HG03469 (cell line): ENCODE results near the gene VWA8.
"Not testable (repeated sequence)": the region's sequence is repeated elsewhere in the genome, so short reads cannot be mapped to it uniquely, and the experiment has no call there.

Experiments
- ATAC-seq: cut with Tn5 transposase; IDR thresholded peaks from one replicate; pipeline ENCODE4 v1.9.1; 2021; ENCODE audit warnings: mild to moderate bottlenecking, moderate library complexity, moderate number of reproducible peaks; ENCODE audit not compliant: unreplicated experiment

The VWA8 gene

DNA sequence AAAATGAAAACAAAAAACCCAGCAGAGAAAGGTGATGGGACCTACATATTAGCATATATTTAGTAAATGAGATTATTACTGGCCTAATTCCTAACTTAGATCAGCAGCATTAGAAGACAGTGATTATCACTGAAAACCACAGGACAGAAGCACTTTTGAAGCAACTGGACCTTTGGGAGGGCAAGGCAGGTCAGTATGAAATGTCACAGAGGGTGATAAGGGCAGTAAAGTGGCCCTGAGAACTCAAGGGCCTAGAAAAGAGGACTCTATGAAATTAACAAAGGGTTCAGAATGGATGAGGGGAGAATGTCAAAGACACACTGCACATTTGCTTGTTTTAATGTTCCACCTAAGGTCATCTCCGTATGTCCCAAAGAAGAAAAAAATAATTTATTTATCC, 148.7 kb downstream of the VWA8 start:
- ATAC-seq, result no peak

DNA sequence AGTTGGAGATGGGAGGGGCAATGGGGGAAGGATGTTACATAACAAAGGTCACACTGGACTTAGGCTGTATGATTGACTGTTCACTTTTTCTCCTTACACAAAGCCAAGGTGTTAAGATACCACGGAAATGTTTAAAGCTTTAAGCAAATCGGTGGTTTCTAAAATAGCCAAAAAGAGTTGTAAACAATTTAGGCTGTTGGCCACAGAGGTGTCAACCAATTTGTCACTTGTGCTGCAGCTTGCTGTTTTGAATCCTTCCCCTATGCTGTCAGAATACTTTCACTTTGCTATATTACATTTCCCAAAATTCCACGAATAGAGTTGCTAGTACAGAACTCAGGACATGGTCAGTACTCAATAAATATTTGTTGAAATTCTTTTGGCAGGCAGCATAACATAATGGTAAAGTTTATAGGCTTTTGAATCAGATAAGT, 149.3 kb downstream of the VWA8 start:
- peak; percentile 38 for ATAC-seq

DNA sequence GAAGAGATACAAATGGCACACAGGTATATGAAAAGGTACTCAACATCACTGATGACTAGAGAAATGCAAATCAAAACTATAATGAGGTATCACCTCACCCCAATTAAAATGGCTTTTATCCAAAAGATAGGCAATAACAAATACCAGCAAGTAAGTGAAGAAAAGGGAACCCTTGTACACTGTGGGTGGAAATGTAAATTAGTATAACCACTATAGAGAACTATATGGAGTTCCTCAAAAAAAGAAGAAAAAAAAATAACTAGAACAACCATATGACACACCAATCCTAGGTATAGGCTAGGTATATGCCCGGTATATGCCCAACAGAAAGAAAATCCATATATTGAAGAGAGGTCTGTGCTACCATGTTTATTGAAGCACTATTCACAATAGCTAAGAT, 150.9 kb downstream of the VWA8 start:
- no peak for ATAC-seq

DNA sequence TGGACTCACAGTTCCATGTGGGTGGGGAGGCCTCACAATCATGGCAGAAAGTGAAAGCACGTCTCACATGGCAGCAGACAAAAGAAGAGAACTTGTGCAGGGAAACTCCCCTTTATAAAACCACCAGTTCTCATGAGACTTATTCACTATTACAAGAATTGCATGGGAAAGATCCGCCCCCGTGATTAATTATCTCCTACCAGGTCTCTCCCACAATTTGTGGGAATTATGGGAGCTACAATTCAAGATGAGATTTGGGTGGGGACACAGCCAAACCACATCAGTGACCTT, 157.5 kb downstream of the VWA8 start:
- ATAC-seq, result not testable (repeated sequence)

DNA sequence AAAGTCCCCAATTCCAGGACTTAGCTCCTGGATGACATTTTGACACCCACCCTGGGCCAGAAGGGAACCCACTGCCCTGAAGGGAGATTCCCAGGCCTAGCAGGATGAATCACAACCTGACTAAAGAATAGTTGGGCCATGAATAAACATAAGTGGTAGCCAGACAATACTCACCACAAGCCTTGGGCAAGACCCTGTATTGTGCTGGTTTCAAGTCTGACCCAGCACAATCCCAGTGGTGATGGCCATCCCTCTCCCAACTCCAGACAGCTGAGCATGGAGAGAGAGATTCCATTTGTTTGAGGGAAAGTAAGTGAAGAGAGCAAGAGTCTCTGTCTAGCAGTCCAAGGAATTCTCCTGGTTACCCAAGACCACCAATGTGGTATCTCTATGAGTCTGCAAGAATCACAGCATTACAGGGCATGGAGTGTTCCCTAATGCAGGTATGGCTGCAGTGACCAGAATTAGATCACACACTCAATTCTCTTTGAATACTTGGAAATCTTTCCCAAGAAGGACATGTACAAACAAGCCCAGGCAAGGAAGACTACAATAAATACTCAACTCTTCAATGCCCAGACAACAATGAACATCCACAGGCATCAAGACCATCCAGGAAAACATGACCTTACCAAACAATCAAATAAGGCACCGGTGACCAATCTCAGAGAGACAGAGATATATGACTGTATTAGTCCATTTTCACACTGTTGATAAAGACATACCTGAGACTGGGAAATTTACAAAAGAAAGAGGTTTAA, 158.0 kb downstream of the VWA8 start:
- ATAC-seq, result no peak

DNA sequence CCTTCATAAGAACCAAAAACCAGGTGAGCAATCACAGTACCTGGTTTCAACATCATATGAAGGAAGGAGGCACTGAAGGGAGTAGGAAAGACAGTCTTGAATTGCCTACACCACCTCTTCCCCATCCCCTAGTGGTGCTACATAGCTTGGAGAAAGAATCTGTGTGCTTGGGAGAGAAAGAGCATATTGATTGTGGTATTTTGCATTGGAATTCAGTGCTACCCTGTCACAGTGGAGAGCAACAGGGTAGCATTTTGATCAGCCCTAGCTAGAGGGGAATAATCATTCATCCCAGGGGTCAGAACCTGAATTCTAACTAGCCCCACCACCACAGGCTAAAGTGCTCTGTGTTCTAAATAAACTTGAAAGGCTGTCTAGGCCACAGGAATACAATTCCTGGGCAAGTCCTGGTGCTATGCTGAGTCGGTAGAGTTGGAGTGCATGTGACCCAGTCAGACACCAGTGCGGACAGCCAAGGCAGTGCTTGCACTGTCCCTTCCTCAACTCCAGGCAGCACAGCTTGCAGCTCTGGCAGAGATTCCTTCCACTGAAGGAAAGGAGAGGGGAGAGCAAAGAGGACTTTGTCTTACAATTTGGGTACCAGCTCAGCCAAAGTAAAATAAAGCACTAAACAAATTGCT, 158.7 kb downstream of the VWA8 start:
- no peak for ATAC-seq

DNA sequence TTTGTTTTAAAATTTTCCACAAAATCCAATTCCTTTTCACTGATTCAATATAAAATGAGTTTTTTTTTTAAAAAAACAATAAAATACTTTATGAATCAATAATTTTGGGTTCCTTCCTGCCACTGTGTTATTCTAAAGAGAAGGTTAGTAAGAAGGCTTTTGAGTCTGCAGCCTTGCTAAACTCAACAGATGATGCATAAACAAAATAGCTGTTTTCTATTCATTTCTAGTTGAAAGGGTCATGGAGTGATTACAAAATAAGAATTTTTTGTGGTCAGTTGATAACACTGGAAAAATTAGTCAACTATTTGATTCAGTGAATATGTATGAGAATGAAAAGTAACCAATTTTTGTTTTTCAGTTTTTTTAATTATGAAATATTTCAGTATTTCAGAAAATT, 169.9 kb downstream of the VWA8 start:
- ATAC-seq, result no peak

DNA sequence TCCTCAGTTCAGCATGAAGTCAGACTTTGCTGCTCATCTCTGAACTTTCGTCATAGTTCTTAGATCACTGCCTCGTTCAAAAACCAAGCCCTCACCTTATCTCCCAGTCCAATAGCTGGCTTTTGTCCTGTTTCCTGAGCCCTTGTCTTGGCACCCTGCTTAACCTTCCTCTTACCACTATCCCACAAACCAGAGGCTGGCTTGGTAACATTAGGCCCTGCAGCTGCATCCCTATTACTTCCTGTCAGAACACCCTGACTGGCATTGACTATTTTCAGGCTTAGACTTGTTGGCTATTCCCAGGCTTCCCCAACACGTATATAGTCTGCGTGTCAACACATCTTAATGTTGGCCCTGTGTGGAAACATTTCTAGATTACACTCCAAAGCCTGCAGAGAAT, 172.4 kb downstream of the VWA8 start:
- ATAC-seq, result no peak

DNA sequence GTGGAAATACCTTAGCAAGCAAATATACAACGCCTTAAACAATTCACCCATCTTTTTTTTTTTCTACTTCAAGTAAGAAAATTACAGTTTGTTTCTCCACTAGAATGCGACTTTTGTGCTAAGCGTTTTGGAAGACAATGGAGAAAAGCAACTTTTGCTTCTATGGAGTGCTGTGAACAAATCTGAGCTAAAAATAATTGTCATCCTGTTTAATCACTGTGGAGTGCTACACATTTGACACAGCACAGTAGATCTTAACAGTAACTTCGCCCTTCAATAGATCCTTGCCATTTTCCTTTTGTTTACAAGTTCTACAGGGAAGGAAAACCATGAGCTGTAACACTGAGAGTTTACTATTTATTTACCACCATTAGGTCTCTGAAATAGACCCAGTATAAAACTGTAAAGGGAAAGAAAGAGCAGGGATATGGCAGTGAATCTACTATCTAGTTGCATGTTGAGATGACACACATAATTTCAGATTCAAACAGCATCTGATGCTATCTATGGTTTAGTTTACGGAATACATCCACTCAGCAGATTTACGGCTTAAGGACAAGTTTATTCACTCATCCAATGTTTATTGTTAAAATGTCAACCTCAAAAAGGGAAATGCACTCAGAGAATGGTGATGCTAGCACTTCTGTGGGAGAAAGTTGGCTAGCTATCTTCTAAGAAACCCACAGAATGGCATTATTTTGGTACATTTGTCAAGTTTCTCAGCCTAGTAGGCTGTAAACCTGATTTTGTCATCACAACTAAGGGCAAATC, 175.3 kb downstream of the VWA8 start:
- no peak for ATAC-seq

DNA sequence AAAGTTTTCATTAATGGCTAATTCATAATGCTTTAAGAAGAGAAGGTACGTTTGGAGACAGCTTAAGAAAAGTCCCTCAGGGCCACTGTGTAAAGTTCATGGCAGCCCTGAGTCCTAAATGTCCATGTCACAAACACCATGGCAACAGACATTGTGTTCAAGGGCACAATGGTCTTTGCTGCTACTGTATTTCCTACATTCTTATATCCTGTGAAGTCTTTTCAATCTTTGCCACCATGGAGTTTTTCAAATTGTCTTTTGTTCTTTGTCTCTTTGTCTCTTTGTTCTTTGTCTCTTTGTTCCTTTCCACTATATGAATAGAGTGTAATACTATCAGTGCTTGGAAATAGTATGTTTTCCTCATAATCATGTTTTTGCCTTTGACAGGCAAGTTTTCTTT, 178.8 kb downstream of the VWA8 start:
- ATAC-seq, result no peak

DNA sequence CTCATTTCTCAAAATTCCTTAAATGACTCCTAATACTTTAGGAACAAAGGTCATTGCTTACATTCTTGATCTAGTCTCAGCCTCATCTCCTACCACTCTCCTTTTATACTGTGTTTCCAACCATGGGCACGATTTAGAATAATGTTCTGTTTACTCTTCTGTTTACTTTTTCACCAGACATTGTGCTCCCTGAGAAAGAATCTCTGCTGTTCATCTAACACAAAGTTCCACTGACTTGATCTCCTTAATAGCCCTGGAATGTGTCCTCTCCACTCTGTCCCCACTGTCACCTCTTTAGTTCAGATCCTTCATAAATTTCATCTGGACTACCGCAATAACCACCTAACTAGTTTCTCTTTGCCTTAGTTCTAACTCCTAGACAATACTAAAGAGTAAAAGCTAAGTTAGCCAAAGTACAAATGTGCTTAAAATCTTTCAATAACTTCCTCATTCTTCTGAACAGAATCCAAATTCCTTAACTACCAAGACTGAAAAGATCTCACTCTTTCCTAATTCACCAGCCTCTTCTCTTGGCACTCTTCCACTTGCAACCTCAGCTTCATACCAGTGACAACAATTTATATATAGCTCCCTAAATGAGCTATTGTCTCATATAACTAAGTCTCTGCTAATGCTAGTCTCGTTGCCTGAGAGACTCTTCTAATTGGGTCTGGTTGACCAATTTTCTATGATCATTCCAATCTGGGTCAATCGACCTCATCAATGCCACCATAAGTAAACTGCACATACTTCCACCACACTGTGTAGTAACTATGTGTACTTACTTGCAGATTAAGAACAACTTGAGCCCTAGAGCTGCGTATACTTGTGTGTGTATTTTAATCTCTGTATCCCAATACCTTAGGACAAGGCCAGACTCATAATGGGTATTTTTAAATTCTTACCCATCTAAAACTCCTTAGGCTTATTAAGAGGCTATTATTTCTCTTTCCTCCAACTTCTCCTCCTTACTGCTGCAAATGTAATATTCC, 179.9 kb downstream of the VWA8 start:
- no peak for ATAC-seq

DNA sequence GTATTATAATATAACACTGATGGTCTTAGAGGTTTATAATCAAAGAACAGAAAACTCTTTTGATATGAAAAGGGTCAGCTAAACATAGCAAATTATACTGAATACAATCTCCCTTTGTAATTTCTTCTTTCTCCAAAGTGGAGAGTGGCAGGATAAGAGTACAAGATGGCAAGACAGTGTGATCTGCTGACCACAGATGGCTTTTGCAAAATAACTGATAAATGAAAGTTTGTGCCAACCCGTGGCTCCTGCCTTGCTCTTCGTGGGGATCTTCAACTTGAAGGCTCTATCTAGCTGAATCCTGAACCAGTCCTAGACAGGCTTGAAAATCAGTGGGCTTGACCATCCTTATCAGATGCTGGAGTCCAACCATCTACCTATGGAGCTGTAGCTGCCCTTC, 185.7 kb downstream of the VWA8 start:
- no peak for ATAC-seq

DNA sequence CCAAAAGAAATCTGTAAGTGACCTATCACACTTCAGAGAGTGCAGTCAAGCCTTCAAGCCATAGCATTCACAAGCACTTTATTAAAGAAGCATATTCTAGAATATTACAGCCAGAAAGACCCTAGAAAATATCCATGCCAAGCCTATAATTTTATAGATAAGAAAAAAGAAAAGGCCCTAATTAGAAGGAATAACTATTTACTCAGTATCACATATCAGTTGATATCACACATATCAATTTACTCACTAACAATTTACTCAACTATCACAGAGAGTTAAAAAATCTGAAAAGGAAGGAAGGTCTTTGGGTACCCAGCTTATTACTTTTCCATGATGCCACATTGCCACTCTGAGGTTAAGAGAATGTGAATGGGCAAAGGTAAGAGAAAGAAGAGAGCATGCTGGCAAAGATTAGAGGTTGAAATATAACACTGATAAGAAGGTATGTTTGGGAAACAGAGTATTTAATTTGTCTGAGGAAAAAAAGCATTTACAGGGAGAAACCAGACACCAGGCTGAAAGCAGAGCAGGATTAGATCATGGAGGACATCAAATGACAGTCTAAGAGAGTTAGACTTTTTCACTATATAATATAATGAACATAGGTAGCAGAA, 186.2 kb downstream of the VWA8 start:
- no peak for ATAC-seq

DNA sequence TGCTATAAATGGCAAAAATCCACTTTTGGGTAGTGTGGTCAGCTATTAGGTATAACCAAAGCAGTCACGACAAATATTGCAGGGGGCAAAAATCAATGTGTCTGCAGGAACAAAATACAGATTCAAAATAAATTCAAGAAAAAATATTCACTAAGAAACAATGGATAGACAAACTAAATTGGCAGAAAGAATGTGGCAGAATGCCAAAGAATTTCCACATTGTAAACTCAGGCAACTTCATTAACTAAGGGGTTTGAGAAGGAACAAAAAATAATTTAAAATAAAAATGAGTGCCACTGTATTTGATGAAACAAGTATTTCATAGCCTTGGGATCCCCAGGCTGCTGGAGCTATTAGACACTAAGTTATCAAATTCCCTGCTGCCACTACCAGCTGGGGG, 193.1 kb downstream of the VWA8 start:
- no peak for ATAC-seq

DNA sequence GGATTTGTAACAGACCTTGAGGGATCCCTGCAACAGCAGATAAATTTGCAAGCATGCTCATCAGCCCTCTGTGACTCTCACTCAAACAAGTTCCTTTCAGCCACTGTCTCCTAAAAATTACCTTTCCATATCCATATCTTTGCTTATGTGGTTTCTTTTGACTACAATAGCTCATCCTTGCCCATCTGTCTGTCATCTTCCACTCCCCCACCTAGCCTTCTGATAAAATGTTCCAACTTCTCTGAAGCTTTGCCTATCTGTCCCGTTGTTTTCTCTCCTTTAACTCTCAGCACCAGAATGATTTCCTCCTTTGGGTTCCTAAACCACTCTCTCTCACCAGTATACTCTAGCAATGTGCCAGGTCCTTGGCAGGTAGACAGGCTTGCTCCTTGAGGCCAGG, 194.5 kb downstream of the VWA8 start:
- no peak for ATAC-seq

DNA sequence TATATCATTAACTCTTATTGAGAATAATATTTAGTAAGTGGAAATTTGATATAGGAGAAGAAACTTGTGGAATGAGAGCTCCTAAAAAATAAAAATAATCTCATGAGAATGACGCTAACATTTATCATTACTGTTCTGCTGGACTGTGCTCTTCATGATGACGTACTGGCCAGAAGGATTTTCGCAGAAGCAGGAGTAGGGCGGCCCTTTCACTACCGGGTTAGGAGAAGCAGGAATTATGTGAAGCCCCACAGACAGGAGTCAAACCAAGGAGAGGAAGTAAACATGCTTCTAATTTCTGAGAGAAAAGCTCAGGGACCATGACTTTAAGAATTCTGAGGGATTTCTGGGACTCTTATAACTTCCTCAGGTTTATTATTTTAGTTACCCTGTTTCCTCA, 195.1 kb downstream of the VWA8 start:
- no peak for ATAC-seq

DNA sequence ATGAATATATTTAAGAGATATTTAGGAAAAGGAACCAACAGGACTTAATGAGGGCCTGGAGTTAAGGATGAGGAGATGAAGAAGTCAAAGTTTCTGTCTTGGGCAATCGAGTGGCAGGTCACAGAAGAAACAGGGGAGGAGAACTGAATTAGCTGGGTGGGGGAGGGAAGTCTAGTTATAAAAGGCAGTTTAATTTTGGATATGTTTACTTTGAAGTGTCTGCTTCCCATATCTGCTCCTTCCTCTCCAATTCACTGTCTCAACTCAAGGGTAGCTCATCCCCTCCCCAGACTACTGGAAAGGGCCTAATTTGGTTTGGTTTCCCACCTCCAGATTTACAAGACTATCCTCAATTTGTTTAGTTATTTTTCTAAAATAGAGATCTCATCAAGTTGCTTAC, 195.9 kb downstream of the VWA8 start:
- ATAC-seq, result no peak

DNA sequence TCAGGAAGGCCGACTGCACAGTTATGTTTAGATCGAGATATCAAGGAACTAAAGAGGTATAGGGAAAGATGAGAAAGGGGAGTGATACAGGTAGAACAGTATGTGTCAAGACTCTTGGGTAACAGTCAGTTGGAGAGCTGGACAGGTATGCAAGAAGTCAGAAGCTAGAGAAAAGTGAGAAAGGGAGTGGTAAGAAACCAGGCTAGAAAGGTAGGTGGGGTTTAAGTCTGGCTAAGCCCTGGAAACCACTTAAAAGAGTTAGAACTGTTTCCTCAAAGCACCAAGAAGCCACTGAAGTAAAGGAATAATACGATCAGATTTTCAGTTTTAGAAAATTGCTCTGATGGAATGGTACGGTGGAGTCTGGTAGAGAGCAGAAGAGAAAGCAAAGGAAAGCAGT, 196.4 kb downstream of the VWA8 start:
- no peak for ATAC-seq

DNA sequence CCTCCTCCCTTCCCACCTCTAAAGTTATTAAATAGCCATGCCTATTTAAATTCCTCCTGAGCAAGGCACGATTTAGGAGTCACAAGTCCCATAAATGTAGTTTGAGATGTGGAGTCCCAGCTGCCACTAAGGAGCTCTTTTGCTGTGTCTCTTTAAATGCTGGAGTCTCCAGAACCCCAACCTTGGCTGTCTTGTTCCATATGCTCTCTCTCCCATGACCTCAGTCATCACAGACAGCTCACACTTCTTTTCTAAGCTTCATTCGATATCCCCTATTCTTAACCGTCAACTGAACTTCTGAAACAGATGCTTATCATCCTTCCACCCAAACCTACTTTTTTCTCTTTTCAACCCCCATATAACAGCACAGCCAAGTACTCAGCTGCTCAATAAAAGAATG, 197.1 kb downstream of the VWA8 start:
- no peak for ATAC-seq

DNA sequence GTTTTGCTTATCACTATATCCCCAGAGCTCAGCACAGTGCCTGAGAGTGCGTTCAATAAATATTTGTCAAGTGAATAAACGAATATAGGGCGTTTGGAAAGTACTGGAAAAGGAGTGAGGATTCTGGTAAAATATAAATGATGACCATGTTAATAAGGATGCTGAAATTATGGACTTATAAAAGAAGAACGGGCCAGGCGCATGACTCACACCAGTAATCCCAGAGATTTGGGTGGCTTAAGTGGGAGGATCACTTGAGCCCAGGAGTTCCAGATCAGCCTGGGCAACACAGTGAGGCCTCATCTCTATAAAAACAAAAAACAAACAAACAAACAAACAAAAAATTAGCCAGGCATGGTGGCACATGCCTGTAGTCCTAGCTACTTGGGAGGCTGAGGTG, 198.1 kb downstream of the VWA8 start:
- ATAC-seq, result no peak
